Ishikawa (cell line): ENCODE data around the gene SRSF10.

Experiments
- CEBPB ChIP-seq: IDR thresholded peaks from 2 replicates; pipeline ENCODE4 v1.6.1; 2012
- CREB1 ChIP-seq: IDR thresholded peaks from 2 replicates; pipeline ENCODE4 v1.6.1; 2012; ENCODE audit warnings: low read depth
- EGR1 ChIP-seq: IDR thresholded peaks from 2 replicates; pipeline ENCODE4 v1.6.1; 2012
- EP300 ChIP-seq: IDR thresholded peaks from 2 replicates; pipeline ENCODE4 v1.6.1; 2012; ENCODE audit warnings: borderline replicate concordance
- FOXM1 ChIP-seq: IDR thresholded peaks from 2 replicates; pipeline ENCODE4 v1.6.1; 2012; ENCODE audit warnings: low read depth, borderline replicate concordance
- MAX ChIP-seq: IDR thresholded peaks from 2 replicates; pipeline ENCODE4 v1.6.1; 2012
- NFIC ChIP-seq: IDR thresholded peaks from 2 replicates; pipeline ENCODE4 v1.6.1; 2012
- RAD21 ChIP-seq: IDR thresholded peaks from 2 replicates; pipeline ENCODE4 v1.6.1; 2012; ENCODE audit warnings: low read depth
- REST ChIP-seq: IDR thresholded peaks from 2 replicates; pipeline ENCODE4 v1.6.1; 2012; ENCODE audit warnings: low read depth, mild to moderate bottlenecking
- TAF1 ChIP-seq: IDR thresholded peaks from 2 replicates; pipeline ENCODE4 v1.6.1; 2012; ENCODE audit warnings: low read depth, mild to moderate bottlenecking
- TCF12 ChIP-seq: IDR thresholded peaks from 2 replicates; pipeline ENCODE4 v1.6.1; 2012; ENCODE audit warnings: low read depth
- TEAD4 ChIP-seq: IDR thresholded peaks from 2 replicates; pipeline ENCODE4 v1.6.1; 2012
- YY1 ChIP-seq: IDR thresholded peaks from 2 replicates; pipeline ENCODE4 v1.6.1; 2012; ENCODE audit warnings: low read depth
- ZBTB7A ChIP-seq: IDR thresholded peaks from 2 replicates; pipeline ENCODE4 v1.6.1; 2012; ENCODE audit warnings: low read depth
- TF ChIP-seq, protein P1 (sequence below): IDR thresholded peaks from 2 replicates; pipeline ENCODE4 v1.6.1; 2012

Gene SRSF10

GRCh38 chr1:23928789-23929188 lies 51.3 kb downstream of the SRSF10 start:
- TF ChIP-seq NFIC (no peak), RAD21 (no peak), YY1 (no peak), REST (no peak)

- no peak for TF ChIP-seq TAF1
- TF ChIP-seq MAX, result no peak
- no peak for TF ChIP-seq TEAD4
- no peak for TF ChIP-seq FOXM1
- TF ChIP-seq YY1, result no peak
- TF ChIP-seq REST, result no peak
- TF ChIP-seq RAD21, result no peak
Observed at GRCh38 chr1:23927097-23927496, 53.0 kb downstream of the SRSF10 start.

DNA sequence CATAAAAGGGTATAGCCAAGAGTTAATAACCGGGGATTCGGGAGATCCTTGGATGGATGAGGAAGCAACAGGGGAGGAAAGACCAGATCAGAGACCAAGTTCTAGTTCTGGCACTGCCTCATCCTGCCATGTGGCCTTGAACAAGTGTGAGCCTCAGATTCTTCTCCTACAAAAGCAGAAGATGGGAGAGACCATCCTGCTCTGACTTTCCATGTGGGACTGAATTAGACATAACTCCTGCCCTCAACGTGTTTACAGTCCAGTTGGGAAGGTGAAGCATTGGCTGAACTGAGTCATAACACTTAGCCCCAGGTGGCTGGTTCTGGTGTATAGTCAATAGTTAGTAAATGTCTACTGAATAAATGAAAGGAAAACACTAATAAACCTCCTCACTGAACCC lies 54.8 kb downstream of the SRSF10 start:
- no peak for TF ChIP-seq NFIC
- TF ChIP-seq EGR1, result no peak
- no peak for TF ChIP-seq FOXM1
- no peak for TF ChIP-seq EP300
- TF ChIP-seq YY1, result no peak
- no peak for TF ChIP-seq RAD21
- no peak for TF ChIP-seq CEBPB
- no peak for TF ChIP-seq ZBTB7A
- no peak for TF ChIP-seq CREB1
- TF ChIP-seq MAX, result no peak
- TF ChIP-seq, protein P1, sequence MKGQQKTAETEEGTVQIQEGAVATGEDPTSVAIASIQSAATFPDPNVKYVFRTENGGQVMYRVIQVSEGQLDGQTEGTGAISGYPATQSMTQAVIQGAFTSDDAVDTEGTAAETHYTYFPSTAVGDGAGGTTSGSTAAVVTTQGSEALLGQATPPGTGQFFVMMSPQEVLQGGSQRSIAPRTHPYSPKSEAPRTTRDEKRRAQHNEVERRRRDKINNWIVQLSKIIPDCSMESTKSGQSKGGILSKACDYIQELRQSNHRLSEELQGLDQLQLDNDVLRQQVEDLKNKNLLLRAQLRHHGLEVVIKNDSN, result no peak
- TF ChIP-seq TCF12, result no peak

DNA sequence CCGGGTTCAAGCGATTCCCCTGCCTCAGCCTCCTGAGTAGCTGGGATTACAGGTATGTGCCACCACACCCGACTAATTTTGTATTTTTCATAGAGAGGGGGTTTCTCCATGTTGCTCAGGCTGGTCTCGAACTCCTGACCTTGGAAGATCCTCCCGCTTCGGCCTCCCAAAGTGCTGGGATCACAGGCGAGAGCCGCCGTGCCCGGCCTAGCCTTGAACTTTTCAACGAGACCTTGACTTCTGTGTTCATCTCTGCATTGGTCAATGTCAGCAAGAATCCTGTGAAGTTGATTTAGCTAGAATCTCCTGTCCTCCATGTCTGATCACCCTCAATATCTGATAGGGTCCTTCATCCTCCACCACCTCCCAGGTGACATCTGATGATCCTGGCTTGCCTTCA lies 55.5 kb downstream of the SRSF10 start:
- TF ChIP-seq CEBPB (no peak), CREB1 (no peak)
- TF ChIP-seq, protein P1, result no peak

DNA sequence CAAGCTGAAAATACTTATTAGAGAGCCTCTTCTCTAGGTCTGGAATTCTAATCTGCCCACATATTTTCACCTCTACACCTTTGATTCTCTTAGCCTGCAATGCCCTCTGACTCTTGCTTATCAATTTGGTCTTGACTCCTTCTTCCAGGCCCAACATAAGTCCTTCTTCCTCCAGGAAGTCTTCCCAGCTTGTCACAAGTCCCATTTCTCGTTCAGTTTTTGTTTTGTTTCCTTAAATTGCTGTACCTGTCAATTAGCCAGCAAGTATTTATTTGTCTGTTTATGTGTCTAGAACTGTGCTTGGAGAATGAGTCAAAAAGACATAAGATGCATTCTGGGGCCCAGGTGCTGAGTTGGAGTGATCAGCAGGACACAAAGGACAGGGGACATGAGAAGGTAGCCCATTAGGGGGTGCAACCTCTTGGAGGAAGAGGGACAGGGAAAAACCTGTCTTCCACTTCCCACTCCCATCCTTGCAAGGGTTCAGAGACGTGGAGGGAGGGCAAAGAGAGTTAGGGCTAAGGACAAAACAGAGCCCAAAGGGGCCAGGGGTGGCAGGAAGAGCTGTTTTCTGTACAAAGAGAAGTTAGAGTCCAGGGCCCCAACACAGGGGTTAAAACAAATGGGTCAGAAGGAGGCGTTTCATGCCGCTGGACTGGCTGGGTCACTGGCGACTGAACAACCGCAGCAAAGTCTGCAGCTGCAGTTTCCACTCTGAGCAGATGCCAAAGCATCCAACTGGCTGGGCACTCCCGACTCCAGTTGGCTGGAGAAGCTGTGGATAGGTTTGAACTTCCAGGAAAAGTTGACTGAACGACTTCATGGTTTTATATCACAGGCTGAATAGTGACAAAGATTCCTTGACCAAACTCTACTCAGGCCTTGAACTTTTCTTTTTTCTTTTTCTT lies 56.3 kb downstream of the SRSF10 start:
- TF ChIP-seq CEBPB (no peak), RAD21 (no peak), TEAD4 (no peak), EP300 (no peak), ZBTB7A (no peak), NFIC (no peak), FOXM1 (no peak), YY1 (no peak), EGR1 (no peak), CREB1 (no peak), MAX (no peak)

- no peak for TF ChIP-seq EGR1
Observed at GRCh38 chr1:23922321-23922943, 57.7 kb downstream of the SRSF10 start.
